ENCODE measurements around the gene COA6. TPM values are rescaled to one million over a fixed set of nuclear protein-coding genes. Genes with fewer than 3 reads are reported as not detected.

The COA6 gene
- total and polyA plus RNA-seq, 10 of the 15 experiments (the other 5 are each of a cell fraction or from before 2014, with no cell fraction given), result 49.9 to 178 (median 71.5) TPM

DNA sequence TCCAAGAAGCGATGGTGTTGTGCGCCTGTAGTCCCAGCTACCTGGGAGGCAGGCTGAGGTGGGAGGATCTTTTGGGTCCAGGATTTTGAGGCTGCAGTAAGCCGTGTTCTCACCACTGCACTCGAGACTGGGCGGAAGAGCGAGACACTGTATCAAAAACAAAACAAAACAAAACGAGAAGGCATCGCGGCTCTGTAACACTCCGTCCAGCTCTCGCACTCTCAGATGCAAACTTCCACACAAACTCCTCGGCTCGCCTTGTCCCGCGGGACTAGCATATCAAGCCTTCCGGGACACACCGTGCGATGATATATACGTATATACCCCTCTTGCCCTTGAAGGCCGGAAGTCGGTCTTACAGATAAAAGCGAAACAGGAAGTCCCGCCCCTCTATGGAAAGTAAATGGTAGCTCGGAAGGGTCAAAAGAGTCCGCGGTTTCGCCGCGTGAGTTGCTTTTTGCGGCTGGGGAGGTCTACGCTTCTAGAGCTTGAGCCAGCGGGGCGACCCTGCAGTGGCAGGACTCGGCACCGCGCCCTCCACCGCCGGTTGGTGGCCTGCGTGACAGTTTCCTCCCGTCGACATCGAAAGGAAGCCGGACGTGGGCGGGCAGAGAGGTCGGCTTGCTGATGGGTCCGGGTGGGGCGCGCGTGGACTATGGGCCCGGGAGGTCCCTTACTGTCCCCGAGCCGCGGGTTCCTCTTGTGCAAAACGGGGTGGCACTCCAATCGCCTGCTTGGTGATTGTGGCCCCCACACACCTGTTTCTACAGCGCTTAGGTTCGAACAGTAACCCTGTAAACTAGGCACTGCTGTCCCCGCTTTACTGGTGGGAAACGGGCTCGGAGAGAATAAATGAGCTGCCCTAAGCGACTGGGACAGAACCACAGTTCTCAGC, at the start of gene COA6 (continued):
- TF ChIP-seq, protein P1, sequence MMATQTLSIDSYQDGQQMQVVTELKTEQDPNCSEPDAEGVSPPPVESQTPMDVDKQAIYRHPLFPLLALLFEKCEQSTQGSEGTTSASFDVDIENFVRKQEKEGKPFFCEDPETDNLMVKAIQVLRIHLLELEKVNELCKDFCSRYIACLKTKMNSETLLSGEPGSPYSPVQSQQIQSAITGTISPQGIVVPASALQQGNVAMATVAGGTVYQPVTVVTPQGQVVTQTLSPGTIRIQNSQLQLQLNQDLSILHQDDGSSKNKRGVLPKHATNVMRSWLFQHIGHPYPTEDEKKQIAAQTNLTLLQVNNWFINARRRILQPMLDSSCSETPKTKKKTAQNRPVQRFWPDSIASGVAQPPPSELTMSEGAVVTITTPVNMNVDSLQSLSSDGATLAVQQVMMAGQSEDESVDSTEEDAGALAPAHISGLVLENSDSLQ (IDR thresholded peaks at IDR 0.05), result peak; percentile 66
- TF ChIP-seq ZNF24 (IDR thresholded peaks at IDR 0.05), result peak; percentile 60
- TF ChIP-seq YY1 (IDR thresholded peaks at IDR 0.05; ENCODE audit: low read depth, low read length), result peak; percentile 82
- no peak for TF ChIP-seq ZZZ3 (IDR thresholded peaks at IDR 0.05; ENCODE audit: control insufficient read depth, insufficient read length, low read depth)
- peak; percentile 26; the same call in 1 of the 2 replicates for TF ChIP-seq FOXM1 (IDR thresholded peaks at IDR 0.05; ENCODE audit: low read depth, low read length)
- TF ChIP-seq CREB1 (IDR thresholded peaks at IDR 0.05; ENCODE audit: low read depth), result peak; percentile 79
- 0 out of 2 replicates have a peak, but pooled peaks have one; percentile 51 for TF ChIP-seq NFIC (IDR thresholded peaks at IDR 0.05; ENCODE audit: low read depth, low read length)
- no peak for TF ChIP-seq NFXL1 (IDR thresholded peaks at IDR 0.05; ENCODE audit: borderline replicate concordance)
- TF ChIP-seq, protein P2, sequence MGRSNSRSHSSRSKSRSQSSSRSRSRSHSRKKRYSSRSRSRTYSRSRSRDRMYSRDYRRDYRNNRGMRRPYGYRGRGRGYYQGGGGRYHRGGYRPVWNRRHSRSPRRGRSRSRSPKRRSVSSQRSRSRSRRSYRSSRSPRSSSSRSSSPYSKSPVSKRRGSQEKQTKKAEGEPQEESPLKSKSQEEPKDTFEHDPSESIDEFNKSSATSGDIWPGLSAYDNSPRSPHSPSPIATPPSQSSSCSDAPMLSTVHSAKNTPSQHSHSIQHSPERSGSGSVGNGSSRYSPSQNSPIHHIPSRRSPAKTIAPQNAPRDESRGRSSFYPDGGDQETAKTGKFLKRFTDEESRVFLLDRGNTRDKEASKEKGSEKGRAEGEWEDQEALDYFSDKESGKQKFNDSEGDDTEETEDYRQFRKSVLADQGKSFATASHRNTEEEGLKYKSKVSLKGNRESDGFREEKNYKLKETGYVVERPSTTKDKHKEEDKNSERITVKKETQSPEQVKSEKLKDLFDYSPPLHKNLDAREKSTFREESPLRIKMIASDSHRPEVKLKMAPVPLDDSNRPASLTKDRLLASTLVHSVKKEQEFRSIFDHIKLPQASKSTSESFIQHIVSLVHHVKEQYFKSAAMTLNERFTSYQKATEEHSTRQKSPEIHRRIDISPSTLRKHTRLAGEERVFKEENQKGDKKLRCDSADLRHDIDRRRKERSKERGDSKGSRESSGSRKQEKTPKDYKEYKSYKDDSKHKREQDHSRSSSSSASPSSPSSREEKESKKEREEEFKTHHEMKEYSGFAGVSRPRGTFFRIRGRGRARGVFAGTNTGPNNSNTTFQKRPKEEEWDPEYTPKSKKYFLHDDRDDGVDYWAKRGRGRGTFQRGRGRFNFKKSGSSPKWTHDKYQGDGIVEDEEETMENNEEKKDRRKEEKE (IDR thresholded peaks at IDR 0.05), result no peak
- peak; percentile 71 for TF ChIP-seq BACH1 (IDR thresholded peaks at IDR 0.05; ENCODE audit: borderline replicate concordance)
- TF ChIP-seq, protein P3, sequence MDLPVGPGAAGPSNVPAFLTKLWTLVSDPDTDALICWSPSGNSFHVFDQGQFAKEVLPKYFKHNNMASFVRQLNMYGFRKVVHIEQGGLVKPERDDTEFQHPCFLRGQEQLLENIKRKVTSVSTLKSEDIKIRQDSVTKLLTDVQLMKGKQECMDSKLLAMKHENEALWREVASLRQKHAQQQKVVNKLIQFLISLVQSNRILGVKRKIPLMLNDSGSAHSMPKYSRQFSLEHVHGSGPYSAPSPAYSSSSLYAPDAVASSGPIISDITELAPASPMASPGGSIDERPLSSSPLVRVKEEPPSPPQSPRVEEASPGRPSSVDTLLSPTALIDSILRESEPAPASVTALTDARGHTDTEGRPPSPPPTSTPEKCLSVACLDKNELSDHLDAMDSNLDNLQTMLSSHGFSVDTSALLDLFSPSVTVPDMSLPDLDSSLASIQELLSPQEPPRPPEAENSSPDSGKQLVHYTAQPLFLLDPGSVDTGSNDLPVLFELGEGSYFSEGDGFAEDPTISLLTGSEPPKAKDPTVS (IDR thresholded peaks at IDR 0.05; ENCODE audit: low read depth, low read length), result 0 out of 2 replicates have a peak, but pooled peaks have one; percentile 28
- peak; percentile 100 for TF ChIP-seq CBFB (IDR thresholded peaks at IDR 0.05; ENCODE audit: low read depth)
- TF ChIP-seq CBX5 (IDR thresholded peaks at IDR 0.05; ENCODE audit: low read depth), result no peak
- peak; percentile 60; the same call in 1 of the 2 replicates for TF ChIP-seq SPI1 (IDR thresholded peaks at IDR 0.05; ENCODE audit: borderline replicate concordance, insufficient read depth, low read depth, low read length)
- TF ChIP-seq, protein P4, sequence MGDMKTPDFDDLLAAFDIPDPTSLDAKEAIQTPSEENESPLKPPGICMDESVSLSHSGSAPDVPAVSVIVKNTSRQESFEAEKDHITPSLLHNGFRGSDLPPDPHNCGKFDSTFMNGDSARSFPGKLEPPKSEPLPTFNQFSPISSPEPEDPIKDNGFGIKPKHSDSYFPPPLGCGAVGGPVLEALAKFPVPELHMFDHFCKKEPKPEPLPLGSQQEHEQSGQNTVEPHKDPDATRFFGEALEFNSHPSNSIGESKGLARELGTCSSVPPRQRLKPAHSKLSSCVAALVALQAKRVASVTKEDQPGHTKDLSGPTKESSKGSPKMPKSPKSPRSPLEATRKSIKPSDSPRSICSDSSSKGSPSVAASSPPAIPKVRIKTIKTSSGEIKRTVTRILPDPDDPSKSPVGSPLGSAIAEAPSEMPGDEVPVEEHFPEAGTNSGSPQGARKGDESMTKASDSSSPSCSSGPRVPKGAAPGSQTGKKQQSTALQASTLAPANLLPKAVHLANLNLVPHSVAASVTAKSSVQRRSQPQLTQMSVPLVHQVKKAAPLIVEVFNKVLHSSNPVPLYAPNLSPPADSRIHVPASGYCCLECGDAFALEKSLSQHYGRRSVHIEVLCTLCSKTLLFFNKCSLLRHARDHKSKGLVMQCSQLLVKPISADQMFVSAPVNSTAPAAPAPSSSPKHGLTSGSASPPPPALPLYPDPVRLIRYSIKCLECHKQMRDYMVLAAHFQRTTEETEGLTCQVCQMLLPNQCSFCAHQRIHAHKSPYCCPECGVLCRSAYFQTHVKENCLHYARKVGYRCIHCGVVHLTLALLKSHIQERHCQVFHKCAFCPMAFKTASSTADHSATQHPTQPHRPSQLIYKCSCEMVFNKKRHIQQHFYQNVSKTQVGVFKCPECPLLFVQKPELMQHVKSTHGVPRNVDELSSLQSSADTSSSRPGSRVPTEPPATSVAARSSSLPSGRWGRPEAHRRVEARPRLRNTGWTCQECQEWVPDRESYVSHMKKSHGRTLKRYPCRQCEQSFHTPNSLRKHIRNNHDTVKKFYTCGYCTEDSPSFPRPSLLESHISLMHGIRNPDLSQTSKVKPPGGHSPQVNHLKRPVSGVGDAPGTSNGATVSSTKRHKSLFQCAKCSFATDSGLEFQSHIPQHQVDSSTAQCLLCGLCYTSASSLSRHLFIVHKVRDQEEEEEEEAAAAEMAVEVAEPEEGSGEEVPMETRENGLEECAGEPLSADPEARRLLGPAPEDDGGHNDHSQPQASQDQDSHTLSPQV (IDR thresholded peaks at IDR 0.05), result peak; percentile 37; the same call in 1 of the 2 replicates
- peak; percentile 68; the same call in 2 of the 3 replicates for TF ChIP-seq POU2F2 (IDR thresholded peaks at IDR 0.05; ENCODE audit: borderline replicate concordance, low read depth, low read length)
- TF ChIP-seq, protein P5, sequence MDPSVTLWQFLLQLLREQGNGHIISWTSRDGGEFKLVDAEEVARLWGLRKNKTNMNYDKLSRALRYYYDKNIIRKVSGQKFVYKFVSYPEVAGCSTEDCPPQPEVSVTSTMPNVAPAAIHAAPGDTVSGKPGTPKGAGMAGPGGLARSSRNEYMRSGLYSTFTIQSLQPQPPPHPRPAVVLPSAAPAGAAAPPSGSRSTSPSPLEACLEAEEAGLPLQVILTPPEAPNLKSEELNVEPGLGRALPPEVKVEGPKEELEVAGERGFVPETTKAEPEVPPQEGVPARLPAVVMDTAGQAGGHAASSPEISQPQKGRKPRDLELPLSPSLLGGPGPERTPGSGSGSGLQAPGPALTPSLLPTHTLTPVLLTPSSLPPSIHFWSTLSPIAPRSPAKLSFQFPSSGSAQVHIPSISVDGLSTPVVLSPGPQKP (IDR thresholded peaks at IDR 0.05; ENCODE audit: low read depth, low read length), result peak; percentile 70; the same call in 1 of the 2 replicates
- TF ChIP-seq NRF1 (conservative IDR thresholded peaks at IDR 0.05; ENCODE audit: low read depth, low read length), result no peak

Data from GM12878 (cell line).